ENCODE results near the gene PAWR.

Gene PAWR

DNA sequence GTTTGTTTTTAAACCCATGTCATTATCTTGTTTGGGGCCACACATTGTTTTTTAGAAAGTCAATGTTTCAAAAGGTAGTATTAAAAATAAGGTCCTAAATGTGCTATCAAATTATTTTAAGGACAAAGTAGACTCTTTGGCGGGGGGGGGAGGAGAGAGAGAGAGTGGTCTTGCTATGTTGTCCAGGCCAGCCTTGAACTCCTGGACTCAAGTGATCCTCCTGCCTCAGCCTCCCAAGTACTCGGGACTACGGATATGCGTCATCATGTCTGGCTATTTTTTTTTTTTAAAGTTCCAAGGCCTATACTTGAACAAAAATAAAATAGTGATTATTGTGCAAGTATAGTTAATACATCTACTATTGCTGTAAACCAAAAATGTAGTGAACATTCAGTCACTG lies 26.2 kb downstream of the PAWR start:
- no peak for DNase-seq (ENCODE audit: low read depth)
- H3K4me3 ChIP-seq (ENCODE audit: low read depth, low read length): no peak overlapping the region
- TF ChIP-seq, protein P1, sequence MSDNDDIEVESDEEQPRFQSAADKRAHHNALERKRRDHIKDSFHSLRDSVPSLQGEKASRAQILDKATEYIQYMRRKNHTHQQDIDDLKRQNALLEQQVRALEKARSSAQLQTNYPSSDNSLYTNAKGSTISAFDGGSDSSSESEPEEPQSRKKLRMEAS (IDR thresholded peaks at IDR 0.05; ENCODE audit: low read depth, low read length): no peak
- no peak for TF ChIP-seq MYC (IDR thresholded peaks at IDR 0.05; ENCODE audit: low read depth, low read length)
- no peak for TF ChIP-seq POLR2A (IDR thresholded peaks at IDR 0.05; ENCODE audit: extremely low read depth, insufficient read length)
- TF ChIP-seq, protein P2, sequence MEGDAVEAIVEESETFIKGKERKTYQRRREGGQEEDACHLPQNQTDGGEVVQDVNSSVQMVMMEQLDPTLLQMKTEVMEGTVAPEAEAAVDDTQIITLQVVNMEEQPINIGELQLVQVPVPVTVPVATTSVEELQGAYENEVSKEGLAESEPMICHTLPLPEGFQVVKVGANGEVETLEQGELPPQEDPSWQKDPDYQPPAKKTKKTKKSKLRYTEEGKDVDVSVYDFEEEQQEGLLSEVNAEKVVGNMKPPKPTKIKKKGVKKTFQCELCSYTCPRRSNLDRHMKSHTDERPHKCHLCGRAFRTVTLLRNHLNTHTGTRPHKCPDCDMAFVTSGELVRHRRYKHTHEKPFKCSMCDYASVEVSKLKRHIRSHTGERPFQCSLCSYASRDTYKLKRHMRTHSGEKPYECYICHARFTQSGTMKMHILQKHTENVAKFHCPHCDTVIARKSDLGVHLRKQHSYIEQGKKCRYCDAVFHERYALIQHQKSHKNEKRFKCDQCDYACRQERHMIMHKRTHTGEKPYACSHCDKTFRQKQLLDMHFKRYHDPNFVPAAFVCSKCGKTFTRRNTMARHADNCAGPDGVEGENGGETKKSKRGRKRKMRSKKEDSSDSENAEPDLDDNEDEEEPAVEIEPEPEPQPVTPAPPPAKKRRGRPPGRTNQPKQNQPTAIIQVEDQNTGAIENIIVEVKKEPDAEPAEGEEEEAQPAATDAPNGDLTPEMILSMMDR (IDR thresholded peaks at IDR 0.05; ENCODE audit: low read depth, low read length): no peak

DNA sequence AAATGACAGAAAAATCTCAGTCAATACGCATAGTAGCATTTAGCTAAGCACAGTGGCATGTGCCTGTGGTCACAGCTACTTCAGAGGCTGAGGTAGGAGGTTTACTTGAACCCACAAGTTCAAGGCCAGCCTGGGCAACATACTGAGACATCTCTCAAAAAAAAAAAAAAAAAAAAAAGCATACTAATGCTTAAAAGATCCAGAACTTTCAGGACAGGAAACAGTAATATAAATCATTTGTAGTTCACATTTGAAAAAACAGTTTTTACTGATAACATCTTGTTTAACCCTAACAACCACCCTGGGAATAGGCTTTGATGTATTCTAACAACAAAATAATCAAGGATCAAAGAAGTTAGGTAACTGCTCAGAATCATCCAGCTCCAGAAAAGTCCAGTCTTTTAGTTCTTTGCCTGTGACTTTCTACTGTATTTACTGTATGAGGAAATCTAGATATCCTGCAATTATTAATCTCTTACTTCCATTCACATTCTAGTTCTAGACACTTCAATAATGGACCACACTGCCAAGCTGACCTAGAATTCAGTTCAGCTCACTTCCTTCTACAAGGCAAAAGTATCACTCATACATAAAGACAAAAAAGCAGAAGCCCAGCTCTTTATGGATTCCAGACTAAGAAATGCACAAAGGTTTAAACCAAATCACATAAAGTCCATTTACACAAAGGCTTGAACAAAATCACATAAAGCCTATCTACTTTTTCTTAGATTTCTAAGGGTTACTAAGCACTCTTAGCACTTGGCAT lies 28.5 kb downstream of the PAWR start:
- TF ChIP-seq MYC (IDR thresholded peaks at IDR 0.05; ENCODE audit: low read depth, low read length): no peak
- TF ChIP-seq POLR2A (IDR thresholded peaks at IDR 0.05; ENCODE audit: extremely low read depth, insufficient read length): no peak
- TF ChIP-seq, protein P2 (IDR thresholded peaks at IDR 0.05; ENCODE audit: low read depth, low read length): no peak
- TF ChIP-seq, protein P1 (IDR thresholded peaks at IDR 0.05; ENCODE audit: low read depth, low read length): no peak
- no peak for DNase-seq (ENCODE audit: low read depth)
- no peak overlapping the region for H3K4me3 ChIP-seq (ENCODE audit: low read depth, low read length)

DNA sequence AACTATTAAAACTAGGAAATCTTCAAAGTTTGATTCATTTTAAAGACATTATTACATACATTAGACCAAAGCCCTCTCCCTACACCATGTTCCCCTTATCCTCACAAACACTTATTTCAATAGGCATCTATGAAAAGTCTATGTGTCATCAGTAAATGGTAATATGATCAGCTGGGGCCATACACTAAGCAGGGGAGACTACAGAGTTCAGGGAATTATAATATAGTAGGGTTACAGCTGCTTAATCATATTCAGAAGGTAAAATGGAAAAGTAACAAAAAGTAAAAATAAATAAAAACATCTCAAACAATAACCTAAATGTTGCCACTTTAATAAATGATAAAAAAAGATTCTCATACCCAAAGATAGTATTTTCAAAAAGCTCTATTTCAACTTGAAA lies 29.1 kb downstream of the PAWR start:
- no peak overlapping the region for H3K4me3 ChIP-seq (ENCODE audit: low read depth, low read length)

DNA sequence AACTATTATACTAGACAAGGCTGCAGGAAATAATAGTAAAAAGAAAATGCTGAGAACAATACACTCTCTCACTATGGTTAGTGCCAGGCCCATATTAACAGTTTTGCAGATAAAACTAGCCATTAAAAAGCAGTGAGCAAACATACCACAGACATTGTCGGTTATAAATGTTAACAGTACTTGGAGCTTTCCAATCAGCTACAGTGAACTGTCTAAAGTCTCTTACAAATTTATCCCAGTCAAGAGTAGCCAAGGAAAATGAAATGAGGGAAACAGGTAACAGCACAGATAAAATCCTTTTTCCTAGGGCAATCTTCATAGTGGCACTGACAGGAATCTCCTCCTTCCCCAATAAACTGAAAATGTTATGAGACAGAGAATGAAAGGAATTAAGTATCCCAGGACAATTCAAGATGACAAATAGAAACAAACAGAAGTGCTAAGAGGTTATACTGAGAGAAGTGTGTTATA lies 30.8 kb downstream of the PAWR start:
- TF ChIP-seq, protein P2 (IDR thresholded peaks at IDR 0.05; ENCODE audit: low read depth, low read length): no peak
- no peak for TF ChIP-seq MYC (IDR thresholded peaks at IDR 0.05; ENCODE audit: low read depth, low read length)
- TF ChIP-seq, protein P1 (IDR thresholded peaks at IDR 0.05; ENCODE audit: low read depth, low read length): no peak
- no peak for TF ChIP-seq POLR2A (IDR thresholded peaks at IDR 0.05; ENCODE audit: extremely low read depth, insufficient read length)
- DNase-seq (ENCODE audit: low read depth): no peak
- no peak overlapping the region for H3K4me3 ChIP-seq (ENCODE audit: low read depth, low read length)

More for the DNA sequence above, 29.1 kb downstream of the PAWR start:
- no peak for DNase-seq (ENCODE audit: low read depth)
- TF ChIP-seq MYC (IDR thresholded peaks at IDR 0.05; ENCODE audit: low read depth, low read length): no peak
- TF ChIP-seq, protein P1 (IDR thresholded peaks at IDR 0.05; ENCODE audit: low read depth, low read length): no peak
- TF ChIP-seq POLR2A (IDR thresholded peaks at IDR 0.05; ENCODE audit: extremely low read depth, insufficient read length): no peak
- TF ChIP-seq, protein P2 (IDR thresholded peaks at IDR 0.05; ENCODE audit: low read depth, low read length): no peak

DNA sequence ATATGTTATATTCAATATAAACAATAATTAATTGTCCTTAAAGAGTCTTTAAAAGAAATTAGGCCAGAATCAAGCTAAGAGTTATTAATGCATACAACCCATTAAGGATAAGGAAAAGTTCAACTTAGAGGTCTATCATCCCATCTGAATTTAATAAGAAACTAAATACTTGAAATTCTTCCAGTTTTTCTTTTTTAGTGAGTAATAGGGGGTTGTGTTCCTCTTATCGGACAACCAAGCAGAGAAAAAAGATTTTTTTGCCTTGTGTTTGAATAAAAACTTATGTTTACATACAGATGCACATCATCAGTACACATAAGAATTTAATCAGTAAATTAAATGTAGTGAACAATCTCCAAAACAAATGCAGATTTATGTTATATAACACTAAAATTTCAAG lies 32.5 kb downstream of the PAWR start:
- TF ChIP-seq, protein P2 (IDR thresholded peaks at IDR 0.05; ENCODE audit: low read depth, low read length): no peak
- no peak for TF ChIP-seq POLR2A (IDR thresholded peaks at IDR 0.05; ENCODE audit: extremely low read depth, insufficient read length)
- TF ChIP-seq MYC (IDR thresholded peaks at IDR 0.05; ENCODE audit: low read depth, low read length): no peak
- TF ChIP-seq, protein P1 (IDR thresholded peaks at IDR 0.05; ENCODE audit: low read depth, low read length): no peak
- no peak overlapping the region for H3K4me3 ChIP-seq (ENCODE audit: low read depth, low read length)
- DNase-seq (ENCODE audit: low read depth): no peak

Data from NB4 (cell line).